Fibroblast of the aortic adventitia (primary cell): ENCODE data around the gene IGBP1. TPM values are rescaled to one million over a fixed set of nuclear protein-coding genes. Genes with fewer than 3 reads are reported as not detected.

Experiments
- DNase-seq: peaks from one replicate; pipeline ENCODE4 v3.0.0-alpha.2; 2010; ENCODE audit warnings: low read depth
- H3K4me3 ChIP-seq: 2 replicates; pipeline ENCODE4 v1.5.1; 2011; ENCODE audit warnings: low read depth, mild to moderate bottlenecking, control low read depth, low read length, moderate library complexity
- CTCF ChIP-seq: IDR thresholded peaks from 2 replicates; pipeline ENCODE4 v1.5.1; 2011; ENCODE audit warnings: mild to moderate bottlenecking, low read length, control low read depth, inconsistent platforms; ENCODE audit not compliant: insufficient read depth
- total RNA-seq: library from RNA; depleted of rRNA; stranded (reverse); fragments of >200 nt; gene quantifications from 2 replicates; pipeline ENCODE4 v1.2.3, GENCODE V29; 2012; ENCODE audit warnings: low replicate concordance

The IGBP1 gene
- total RNA-seq, 1 donor, result 64.6 TPM

DNA sequence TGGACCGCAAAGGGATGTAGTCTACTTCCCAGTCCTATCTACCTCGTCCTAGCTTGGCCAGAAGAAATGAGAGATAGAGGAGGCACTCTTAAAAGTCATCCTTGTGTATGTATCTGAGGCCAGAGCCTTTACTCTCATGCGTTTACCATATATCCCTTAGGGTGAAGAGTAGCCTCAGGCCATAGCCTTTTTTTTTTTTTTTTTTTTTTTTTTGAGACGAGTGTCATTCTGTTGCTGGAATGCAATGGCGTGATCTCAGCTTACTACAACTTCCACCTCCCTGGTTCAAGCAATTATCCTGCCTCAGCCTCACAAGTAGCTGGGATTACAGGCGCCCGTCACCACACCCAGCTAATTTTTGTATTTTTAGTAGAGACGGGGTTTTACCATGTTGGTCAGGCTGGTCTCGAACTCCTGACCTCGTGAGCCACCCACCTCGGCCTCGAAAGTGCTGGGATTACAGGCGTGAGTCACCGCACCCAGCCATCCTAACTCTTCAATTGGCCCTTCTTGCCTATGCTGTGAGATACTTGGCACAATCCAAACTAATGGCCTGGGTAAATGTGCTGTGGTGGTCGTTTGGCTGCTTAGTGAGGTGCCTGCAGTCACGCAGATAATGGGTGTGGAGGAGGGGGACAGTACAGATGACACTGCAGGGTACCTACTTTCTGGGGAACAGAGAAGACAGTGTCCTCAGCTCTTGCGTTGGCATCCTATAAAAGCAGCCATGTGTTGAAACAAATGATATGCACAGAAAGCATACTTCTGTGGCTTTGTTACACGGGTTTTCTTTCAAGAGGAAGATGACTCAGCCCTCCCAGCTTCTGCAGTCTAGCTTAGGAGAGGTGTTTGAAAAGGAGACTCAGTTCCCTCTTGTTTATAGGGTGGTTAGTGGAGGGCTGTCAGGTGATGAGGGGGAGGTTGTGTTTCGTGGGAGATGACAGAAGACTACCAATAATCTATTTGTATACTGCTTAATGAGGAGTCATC, 33.6 kb downstream of the IGBP1 start:
- peak; percentile 57 for DNase-seq
- H3K4me3 ChIP-seq, result no peak overlapping the region
- no peak for TF ChIP-seq CTCF

GRCh38 chrX:70168238-70169188, 35.3 kb downstream of the IGBP1 start:
- TF ChIP-seq CTCF, result no peak
- H3K4me3 ChIP-seq, result peak overlapping the region; percentile 13

DNA sequence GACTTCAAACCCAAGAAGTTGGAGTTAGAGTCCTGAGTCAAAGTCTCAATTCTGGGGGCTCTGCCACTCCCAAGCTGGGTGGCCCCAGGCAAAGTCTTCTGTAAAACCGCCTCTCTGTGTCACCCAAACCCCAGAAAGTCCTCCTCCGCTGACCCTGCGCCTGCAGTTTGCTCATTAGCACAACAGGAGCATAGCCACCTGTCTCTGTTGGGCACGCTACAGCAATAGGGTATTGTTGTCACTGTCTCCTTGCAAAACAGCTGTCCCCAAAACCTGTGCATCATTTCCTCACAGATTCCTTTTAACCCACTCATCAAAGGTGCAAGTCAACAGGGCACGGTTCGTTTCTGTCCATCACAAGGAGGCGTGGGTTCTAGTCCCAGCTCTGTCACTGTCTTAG, 36.0 kb downstream of the IGBP1 start:
- no peak for TF ChIP-seq CTCF
- H3K4me3 ChIP-seq, result no peak overlapping the region
- no peak for DNase-seq

More at GRCh38 chrX:70168238-70169188, 35.3 kb downstream of the IGBP1 start:
- DNase-seq, result peak; percentile 68

- no peak for TF ChIP-seq CTCF
- no peak for DNase-seq
Measured at GRCh38 chrX:70171624-70172023, 38.4 kb downstream of the IGBP1 start.

DNA sequence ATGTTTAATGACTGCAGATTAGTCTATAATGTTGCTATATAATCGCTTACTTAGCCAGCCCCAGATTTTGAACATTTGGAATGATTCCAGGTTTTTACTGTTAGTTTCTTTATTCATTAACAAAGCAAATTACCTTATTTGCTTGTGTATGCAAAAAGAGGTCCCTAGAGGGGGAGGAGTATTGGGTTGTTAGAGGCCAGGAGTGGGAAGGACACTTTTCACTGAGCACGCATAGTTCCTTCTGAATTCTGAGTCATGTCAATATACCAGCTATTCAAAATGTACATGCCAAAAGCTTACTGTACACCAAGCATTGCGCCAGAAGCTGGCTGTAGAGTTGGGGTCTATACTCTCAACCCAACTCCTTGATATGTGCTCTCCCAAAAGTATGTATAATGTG, 39.0 kb downstream of the IGBP1 start:
- DNase-seq, result peak; percentile 8
- no peak overlapping the region for H3K4me3 ChIP-seq
- TF ChIP-seq CTCF, result no peak

More at GRCh38 chrX:70171624-70172023, 38.4 kb downstream of the IGBP1 start:
- H3K4me3 ChIP-seq, result no peak overlapping the region

DNA sequence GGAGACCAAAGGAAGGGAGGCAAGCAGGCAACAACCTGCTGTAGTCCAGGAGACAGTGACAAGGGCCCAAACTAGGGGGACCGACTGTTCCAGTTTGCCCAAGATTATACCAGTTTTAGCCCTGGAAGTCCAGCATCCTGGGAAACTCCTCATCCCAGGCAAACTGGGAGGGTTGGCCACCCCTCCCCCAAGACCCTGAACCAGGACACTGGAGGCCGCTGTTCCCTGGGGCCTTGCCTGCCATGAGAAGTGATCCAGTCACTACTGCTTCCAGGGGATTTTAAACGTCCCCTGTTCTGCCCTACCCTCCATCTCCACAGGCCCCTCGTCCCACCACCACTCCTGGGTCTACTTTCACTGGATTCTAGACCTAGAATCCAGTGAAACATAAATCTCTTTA, 39.7 kb downstream of the IGBP1 start:
- no peak for TF ChIP-seq CTCF
- DNase-seq, result no peak
- no peak overlapping the region for H3K4me3 ChIP-seq
